GM18873 (cell line): Measurements from ENCODE around the gene ZSCAN20.
"Not testable (repeated sequence)": the region's sequence is repeated elsewhere in the genome, so short reads cannot be mapped to it uniquely, and the experiment has no call there.

Experiments used
- ATAC-seq: cut with Tn5 transposase; IDR thresholded peaks from one replicate; pipeline ENCODE4 v1.9.1; 2021; ENCODE audit warnings: mild to moderate bottlenecking, moderate library complexity, moderate number of reproducible peaks; ENCODE audit not compliant: unreplicated experiment, low FRiP score

Gene ZSCAN20

DNA sequence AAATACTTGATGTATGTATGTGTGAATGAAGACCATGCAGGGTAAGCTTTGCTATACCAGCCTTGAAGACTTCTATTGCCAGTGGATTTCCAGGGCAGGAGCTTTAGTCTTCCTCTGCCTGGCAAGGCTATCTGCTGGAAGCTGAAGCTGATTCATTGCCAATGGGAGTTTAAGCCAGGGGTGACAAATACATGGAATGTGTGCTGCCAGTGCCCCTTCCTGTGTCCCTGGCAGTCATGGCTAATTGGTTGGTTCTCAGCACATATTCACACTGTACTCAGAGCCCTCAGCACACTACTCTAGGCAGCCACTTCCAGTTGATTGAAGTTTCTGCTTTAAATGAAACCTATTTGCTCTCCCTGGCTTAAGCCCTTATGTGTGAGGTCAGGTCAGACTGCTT, 1.5 kb downstream of the ZSCAN20 start:
- ATAC-seq: no peak

DNA sequence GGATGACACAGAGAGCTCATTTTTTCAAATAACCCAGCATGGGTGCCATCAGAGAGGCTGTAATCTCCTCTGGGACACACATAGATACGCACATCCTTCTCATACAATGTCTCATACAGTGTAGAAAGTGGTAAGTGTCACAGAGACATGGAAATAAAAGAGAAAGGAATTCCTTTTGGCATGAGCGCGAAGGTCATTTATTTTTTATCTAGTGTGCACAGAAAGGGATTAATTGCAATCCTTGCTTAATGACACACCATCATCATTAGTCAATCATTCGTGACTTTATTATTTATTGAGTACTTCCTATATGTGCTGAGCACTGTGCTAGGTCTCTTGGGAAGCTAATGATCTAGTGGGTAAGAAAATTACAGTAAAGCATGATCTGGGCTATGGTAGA, 5.0 kb downstream of the ZSCAN20 start:
- no peak for ATAC-seq

DNA sequence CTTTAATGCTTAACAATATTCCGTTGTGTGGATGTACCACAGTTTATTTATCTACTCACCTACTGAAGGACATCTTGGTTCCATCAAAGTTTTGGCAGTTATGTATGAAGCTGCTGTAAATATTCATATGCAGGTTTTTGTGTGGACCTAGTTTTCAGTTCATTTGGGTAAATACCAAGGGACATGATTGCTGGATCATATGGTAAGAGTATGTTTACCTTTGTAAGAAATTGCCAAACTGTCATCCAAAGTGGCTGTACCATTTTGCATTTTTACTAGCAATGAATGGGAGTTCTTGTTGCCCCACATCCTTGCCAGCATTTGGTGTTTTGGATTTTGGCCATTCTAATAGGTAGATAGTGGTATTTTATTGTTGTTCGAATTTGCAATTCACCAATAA, 10.0 kb downstream of the ZSCAN20 start:
- no peak for ATAC-seq

DNA sequence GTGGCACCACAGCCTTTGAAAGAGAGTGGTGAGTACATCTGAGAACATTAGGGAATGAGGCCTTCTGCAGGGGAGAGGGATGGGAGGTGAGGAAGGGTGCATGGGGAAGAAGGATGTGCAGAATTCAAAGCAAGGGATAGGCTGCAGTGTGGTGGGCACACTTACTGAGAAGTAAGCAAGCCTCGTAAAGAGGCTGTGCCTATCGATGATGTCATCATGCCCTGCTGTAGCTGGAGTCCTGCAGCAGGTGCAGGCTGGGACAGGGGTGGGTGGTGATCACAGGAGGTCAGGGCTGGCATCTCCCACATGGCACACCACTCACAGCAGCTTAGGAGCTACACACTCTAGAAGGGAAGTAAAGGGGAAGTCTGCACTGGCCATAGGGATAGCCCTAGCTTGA, 16.2 kb downstream of the ZSCAN20 start:
- ATAC-seq: no peak

DNA sequence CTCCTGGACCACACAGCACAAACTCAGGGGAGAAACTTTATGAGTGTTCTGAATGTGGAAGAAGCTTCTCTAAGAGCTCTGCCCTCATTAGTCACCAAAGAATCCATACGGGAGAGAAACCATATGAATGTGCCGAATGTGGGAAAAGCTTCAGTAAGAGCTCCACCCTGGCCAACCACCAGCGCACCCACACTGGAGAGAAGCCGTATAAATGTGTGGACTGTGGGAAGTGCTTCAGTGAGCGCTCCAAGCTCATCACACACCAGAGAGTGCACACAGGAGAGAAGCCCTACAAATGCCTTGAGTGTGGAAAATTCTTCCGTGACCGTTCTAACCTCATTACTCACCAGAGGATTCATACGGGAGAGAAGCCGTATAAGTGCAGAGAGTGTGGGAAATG, 22.5 kb downstream of the ZSCAN20 start:
- ATAC-seq: no peak

DNA sequence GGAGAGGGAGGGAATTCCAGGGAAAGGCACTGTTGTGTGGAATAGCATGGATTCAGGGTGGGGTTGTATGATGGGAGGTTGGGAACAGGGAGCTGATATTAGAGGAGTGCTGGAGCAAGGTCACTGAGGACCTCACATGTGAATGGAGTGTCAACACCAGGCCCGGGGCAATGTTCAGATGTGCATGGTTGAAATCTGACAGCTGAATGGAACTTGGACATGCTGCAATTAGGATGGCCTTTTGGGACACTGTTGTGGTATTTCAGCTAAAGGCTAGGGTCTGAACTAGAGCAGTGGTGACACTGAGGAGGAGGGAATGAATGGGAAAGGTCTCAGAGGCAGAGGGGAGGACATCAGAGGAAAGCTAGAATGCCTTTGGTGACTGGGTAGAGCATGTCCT, 25.0 kb downstream of the ZSCAN20 start:
- no peak for ATAC-seq

DNA sequence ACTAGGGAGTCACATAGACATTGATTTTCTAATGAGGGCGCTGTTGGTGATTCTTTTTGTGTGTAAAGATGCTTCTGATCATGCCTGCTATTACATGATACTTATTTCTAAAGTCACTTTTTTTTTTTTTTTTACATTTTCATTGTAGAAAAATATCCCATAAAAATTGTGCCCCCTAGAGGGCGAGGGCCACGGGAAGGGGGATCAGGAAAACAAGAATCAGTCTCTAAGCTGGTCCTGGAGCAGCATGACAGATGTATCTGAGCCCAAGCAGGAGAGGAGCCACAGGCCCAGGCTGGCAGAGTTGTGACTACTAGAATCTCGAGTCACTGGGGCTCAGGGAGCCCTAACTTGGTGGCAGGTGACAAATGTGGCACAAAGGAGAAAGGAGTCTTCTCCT, 28.1 kb downstream of the ZSCAN20 start:
- ATAC-seq: no peak

DNA sequence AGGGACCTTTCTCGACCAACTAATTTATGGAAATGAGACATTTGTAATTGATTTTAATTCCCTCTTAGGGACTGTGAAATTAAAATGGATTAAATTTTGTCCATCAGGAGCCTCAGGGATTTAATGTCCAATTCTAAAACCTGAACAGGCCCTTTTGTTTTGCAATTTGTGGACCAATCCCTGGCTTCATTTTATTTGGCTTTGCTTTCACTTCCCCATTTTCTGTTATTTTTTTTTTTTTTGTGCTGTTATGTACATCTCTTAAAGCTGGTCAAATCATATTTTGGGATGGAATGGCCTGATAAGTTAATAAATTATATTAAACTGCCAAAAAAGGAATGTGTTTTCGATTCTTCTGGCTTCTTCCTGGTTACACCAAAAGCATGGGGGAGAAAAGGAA, 28.9 kb downstream of the ZSCAN20 start:
- no peak for ATAC-seq

DNA sequence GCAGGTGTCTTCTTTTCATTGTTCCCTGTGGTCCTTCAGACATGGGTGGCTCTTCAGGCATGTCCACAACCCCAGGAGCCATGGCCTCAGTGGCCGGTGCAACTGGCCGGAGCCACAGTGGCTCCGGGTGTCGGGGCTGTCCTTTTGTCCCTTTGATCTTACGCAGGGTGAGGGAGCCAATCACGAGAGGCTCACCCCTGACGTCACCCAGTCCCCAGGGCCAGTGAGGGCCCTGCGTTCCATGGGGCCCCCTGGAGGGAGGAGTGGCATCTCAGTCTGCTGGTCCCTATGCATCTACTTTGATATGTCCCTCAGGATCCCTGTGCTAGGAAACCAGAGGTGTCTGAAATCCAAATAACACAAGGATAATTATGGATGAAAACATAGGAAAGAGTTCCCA, 29.3 kb downstream of the ZSCAN20 start:
- no peak for ATAC-seq

DNA sequence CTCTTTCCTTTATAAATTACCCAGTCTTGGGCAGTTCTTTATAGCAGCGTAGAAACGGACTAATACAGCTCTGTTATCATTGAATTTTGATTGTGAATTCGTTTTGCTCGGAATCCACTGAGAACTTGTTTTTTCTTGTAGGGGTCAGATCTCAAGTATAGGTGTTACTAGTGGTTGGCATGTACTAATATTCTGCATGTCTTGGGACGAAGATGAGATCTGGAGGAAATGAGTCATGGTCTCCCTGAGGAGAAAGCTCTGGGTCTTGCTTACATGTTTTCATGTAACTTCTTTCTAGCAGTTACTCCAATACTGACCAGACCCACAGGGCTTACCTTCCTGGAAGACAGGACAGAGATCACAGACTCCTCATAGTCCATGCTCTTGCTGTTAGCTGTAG, 30.3 kb downstream of the ZSCAN20 start:
- no peak for ATAC-seq

DNA sequence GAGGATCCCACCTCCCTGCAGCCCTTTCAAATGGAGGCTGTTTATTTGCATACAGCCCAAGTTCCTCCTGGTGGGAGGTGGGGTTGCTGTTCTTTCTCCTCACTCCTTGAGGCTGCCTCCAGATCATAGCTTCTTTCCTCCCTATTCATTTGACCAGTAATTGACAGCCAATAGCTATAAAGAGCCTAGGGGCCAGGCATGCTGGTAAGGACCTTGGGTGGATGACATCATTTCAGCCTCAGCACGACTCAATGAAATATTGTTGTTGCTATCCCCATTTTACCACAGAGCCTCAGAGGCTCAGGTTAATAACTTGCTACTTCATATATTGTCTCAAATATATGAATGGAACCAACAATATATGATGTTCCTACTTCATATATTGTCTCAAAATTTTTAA, 31.1 kb downstream of the ZSCAN20 start:
- ATAC-seq: no peak

DNA sequence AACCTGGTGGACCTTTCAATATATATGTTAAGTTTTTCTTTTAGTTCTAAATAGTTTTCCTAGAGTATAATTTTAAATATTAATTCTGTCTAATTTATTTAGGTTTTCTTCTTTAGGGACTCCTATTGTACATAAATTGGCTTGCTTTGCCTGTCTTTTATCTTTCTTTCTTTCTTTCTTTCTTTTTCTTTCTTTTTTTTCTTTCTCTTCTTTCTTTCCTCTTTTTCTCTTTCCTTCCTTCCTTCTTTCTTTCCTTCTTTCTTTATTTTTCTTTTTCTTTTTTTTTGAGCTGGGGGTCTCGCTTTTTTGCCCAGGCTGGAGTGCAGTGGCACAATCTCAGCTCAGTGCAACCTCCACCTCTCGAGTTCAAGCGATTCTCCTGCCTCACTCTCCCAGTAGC, 35.2 kb downstream of the ZSCAN20 start:
- no peak for ATAC-seq

DNA sequence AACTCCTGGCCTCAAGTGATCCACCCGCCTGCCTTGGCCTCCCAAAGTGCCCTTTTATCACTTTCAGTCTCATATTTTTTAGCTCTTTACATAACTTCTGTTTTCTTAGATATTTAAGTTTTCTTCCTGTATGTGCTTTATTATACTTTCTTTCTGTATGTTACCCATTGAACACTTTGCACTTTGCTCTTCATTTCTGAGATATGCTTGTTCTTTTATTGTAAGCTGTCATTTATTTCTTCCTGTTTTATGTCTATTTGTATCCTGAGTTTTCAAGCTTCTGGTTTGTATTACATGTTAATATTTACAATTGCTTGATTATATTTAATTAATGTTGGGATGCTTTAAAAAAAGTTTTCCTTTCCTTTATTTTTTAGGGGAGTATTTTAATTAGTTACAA, 35.7 kb downstream of the ZSCAN20 start:
- no peak for ATAC-seq

DNA sequence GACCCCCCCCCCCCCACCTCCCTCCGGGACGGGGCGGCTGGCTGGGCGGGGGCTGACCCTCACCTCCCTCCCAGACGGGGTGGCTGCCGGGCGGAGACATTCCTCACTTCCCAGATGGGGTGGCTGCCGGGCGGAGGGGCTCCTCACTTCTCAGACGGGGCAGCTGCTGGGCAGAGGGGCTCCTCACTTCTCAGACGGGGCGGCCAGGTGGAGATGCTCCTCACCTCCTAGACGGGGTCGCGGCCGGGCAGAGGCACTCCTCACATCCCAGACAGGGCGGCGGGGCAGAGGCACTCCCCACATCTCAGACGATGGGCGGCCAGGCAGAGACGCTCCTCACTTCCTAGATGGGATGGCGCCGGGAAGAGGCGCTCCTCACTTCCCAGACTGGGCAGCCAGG, 36.8 kb downstream of the ZSCAN20 start:
- not testable (repeated sequence) for ATAC-seq

DNA sequence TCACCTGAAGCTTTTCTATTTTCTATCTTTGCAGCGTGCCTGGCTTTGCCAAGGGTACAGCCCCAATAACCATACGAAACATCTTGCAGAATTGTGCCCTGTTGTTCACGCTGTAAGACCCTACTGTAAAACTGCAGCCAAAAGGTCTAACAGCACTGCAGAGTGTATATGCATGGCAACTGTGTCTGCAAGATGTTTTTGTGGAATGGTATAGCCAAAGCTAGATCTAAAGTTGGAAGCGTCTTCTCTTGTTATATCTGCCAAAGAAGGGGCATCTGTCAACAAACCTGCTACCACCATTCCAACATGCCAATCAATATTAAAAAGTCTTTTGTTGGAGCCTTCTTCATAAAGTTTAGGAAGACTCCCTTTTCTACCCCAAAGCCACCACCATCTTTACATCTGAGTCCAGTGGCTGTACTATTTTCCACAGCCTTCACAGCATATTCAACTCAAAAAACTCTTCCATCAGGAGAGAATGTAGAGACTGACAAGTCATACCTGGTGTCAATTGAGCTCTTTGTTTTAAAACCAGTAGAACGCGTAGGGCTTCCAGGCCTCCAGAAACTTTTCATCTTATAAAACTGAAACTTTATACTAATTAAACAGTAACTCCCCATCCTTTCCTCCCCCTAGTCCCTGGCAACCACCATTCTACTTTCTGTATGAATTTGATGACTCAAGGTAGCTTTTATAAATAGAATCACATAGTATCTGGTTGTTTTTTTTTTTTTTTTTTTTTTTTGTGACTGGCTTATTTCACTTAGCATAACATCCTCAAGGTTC, 40.0 kb downstream of the ZSCAN20 start:
- ATAC-seq: no peak

DNA sequence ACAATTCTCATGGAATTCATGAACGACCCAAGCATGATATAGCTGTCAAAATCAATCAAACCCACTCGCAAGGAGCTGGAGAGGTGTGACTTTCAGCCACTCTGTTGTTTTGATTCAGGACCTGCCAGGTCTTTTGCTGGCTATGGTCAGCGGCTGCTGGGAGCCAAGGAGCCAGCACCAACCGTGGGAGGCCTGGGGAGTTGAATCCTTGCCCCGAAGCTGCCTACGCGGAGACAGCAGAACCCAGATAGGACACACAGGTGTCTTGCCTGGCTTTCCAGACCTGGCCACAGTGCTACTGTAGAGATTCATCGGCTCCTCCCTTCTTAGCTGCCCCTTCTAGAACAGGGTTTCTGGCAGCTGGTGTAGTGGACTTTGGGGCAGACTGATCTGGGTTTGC, 42.7 kb downstream of the ZSCAN20 start:
- ATAC-seq: no peak

DNA sequence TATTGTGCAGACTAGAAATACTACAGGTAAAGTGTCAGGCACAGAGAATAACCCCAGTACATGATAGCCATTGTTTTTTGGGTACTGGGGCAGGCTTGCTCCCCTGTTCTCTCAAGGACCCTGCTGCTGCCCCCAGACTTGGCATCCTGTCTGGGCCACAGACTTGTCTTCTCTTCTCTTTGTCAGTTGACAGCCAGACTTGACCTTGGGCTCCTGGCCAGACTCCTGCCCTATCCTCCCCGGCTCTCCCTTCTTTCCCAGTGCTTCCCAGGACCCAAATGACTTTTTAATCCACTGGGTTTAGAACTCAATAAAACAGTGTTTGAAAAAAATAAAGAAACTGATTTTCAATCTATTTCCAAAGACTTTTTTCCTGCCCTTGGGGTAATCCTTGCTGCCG, 43.2 kb downstream of the ZSCAN20 start:
- no peak for ATAC-seq

DNA sequence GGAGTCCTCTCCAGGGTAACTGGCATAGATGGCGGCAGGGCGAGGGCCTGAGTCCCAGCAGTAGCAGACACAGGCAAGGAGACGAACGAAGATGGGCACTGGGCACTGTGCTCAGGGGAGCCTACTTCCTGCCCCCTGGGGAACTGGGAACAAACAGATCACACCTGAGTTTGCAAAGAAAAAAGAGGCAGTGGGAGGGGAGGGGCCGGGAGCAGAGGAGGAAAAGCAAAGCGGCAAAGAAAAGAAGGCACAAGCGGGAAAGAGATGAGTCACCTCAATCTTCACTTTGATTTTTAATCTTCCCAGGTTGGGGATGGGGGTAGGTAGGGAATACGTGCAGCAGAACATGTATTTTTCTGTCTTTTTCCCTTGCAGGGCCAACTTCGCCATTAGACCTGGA, 44.0 kb downstream of the ZSCAN20 start:
- no peak for ATAC-seq

DNA sequence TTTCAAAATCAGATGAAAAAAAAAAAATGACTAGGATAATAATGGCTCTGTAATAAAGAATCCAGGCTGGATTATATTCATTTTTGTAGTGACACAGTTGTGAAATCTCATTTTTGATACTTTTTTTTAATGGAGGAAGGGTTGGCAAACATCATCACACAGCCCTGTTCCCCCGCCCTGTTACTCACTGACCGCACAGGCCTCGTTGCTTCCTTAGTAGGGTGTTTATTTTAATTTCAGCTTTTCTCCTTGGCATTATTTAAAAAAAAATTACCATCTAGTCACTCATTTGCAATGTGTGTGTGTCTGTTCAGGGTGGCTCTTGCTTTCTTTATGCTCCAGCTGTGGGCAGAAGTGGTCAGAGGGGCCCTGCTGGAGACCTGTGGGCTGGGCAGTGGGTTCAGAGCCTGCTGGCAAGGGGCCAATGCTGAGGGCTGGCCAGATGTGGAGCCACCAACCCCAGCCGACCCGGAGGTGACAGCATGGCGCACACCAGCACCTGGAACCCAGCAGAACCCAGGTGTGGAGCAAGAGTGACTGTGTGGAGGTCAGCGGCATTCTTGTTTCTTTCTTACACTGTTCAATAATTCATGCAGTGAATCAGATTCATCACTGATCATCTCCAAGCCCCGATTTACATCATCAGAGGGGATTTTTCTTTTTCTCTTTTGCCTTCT, 44.6 kb downstream of the ZSCAN20 start:
- ATAC-seq: no peak

DNA sequence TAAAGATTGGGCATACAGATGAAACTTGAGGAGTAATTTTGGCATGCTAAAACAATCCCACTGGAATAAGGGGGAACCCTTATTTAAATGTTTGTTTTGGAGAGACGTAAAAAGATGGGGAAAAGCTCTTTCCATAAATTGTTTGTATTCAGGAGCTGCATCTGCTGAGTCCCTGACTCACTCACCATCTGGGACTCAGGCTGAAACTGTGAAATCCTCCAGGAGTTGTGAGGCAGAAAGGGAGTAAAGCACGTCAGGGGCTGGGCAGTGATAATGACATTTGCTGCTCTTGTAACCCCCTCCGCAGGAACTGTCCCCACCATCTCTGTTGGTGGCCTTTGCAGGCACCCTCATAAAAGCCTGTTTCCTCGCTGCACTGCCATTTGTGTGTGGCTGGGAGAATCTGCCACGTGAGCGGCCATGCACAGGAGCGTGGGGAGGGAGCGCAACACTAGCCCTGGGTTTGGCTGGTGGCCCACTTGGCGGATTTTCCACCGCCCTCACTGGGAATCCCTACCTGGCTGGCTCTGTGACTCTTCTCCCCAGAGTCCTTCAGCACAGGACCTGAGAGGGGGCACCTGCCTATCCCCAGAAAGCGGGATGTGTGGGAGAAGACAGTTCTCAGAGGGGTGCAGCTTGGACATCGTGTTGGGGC, 45.3 kb downstream of the ZSCAN20 start:
- ATAC-seq: no peak

DNA sequence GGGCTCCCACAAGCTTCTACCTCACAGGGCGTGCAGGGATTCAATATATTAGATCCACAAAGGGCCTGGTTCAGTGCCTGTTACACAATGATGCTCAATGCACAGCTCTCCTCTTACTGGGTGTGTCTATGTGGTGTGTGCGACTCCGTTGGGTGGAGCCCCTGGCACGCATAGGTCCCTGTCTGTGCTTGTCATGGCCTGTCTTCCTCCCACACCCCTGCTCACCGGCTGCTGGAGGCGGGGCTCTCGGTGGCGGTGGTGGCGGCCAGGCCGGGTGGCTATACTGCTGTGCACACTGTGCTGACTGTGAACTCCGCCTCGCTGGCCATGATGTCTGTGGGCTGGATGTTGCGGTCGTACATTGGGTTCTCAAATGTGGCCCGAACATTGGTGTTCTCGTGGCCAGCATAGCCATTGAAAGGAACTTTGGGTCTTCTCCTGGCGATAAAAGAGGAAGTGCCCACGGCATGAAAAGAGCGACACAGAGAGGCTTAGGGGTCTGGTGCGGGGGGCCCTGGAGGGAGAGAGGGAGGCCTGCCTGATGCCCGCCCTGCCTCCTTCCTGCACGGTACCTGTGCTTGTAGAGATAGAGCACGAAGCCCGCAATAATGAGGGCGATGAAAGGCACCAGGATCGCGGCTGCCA, 46.9 kb downstream of the ZSCAN20 start:
- no peak for ATAC-seq
